HCT116 (cell line): ENCODE results near the gene TOR4A.
"Not testable (repeated sequence)": the region's sequence is repeated elsewhere in the genome, so short reads cannot be mapped to it uniquely, and the experiment has no call there.

Source experiments
- CEBPB ChIP-seq: IDR thresholded peaks from 2 replicates; pipeline ENCODE4 v1.6.1; 2012; ENCODE audit warnings: low read depth
- JUND ChIP-seq: IDR thresholded peaks from 2 replicates; pipeline ENCODE4 v1.6.1; 2012
- POLR2A ChIP-seq: IDR thresholded peaks from 2 replicates; pipeline ENCODE4 v1.7.0; 2011; ENCODE audit warnings: borderline replicate concordance; ENCODE audit not compliant: insufficient read depth, insufficient read length; ENCODE audit errors: extremely low read depth
- ZNF274 ChIP-seq: fragments of 200-500 bp; sonication (Bioruptor generic); IDR thresholded peaks from 2 replicates; pipeline ENCODE4 v1.6.1; 2014; ENCODE audit warnings: mild to moderate bottlenecking, low read depth, low read length, inconsistent platforms
- TF ChIP-seq, protein P1 (sequence below), 3 experiments: fragments of 200-600 bp in 1 of 3; sonication (generic) in 1 of 3; IDR thresholded peaks in 2 of 3; conservative IDR thresholded peaks in 1 of 3; 2 replicates each; pipeline ENCODE4 v1.5.1; 2012 to 2017; ENCODE audit warnings: low read depth in 2 of 3, low read length in 2 of 3, antibody characterized with exemption in 1 of 3, borderline replicate concordance in 1 of 3, control low read depth in 1 of 3, mild to moderate bottlenecking in 1 of 3, mixed read lengths in 1 of 3, mixed run types in 1 of 3, moderate library complexity in 1 of 3; ENCODE audit not compliant: insufficient read depth in 1 of 3
- TF ChIP-seq, protein P2 (sequence below): IDR thresholded peaks from 2 replicates; pipeline ENCODE4 v1.6.1; 2011; ENCODE audit warnings: mild to moderate bottlenecking, low read length, moderate library complexity; ENCODE audit not compliant: insufficient replicate concordance; ENCODE audit errors: extremely low read depth

DNA sequence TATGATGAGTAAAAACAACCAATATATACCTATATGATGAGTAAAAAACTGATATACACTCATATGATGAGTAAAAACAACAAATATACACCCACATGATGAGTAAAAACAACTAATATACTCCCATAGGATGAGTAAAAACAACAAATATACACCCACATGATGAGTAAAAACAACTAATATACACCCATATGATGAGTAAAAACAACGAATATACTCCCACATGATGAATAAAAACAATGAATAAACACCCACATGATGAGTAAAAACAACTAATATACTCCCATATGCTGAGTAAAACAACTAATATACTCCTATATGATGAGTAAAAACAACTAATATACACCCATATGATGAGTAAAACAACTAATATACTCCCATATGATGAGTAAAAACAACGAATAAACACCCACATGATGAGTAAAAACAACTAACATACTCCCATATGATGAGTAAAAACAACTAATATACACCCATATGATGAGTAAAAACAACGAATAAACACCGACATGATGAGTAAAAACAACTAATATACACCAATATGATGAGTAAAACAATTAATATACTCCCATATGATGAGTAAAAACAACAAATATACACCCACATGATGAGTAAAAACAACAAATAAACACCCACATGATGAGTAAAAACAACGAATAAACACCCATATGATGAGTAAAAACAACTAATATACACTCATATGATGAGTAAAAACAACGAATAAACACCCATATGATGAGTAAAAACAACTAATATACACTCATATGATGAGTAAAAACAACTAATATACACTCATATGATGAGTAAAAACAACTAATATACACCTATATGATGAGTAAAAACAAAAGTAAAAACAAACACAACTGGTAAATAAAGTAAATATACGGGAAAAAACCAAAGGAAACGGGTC lies 50.4 kb downstream of the TOR4A start:
- not testable (repeated sequence) for TF ChIP-seq ZNF274, CEBPB, JUND, POLR2A
- TF ChIP-seq, protein P1, sequence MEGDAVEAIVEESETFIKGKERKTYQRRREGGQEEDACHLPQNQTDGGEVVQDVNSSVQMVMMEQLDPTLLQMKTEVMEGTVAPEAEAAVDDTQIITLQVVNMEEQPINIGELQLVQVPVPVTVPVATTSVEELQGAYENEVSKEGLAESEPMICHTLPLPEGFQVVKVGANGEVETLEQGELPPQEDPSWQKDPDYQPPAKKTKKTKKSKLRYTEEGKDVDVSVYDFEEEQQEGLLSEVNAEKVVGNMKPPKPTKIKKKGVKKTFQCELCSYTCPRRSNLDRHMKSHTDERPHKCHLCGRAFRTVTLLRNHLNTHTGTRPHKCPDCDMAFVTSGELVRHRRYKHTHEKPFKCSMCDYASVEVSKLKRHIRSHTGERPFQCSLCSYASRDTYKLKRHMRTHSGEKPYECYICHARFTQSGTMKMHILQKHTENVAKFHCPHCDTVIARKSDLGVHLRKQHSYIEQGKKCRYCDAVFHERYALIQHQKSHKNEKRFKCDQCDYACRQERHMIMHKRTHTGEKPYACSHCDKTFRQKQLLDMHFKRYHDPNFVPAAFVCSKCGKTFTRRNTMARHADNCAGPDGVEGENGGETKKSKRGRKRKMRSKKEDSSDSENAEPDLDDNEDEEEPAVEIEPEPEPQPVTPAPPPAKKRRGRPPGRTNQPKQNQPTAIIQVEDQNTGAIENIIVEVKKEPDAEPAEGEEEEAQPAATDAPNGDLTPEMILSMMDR (IDR thresholded peaks at IDR 0.05 in 2 of 3, conservative IDR thresholded peaks at IDR 0.05 in 1 of 3; ENCODE audit: borderline replicate concordance in 1 of 3, insufficient read depth in 1 of 3, low read depth in 2 of 3, low read length in 2 of 3) = not testable (repeated sequence)
- TF ChIP-seq, protein P2, sequence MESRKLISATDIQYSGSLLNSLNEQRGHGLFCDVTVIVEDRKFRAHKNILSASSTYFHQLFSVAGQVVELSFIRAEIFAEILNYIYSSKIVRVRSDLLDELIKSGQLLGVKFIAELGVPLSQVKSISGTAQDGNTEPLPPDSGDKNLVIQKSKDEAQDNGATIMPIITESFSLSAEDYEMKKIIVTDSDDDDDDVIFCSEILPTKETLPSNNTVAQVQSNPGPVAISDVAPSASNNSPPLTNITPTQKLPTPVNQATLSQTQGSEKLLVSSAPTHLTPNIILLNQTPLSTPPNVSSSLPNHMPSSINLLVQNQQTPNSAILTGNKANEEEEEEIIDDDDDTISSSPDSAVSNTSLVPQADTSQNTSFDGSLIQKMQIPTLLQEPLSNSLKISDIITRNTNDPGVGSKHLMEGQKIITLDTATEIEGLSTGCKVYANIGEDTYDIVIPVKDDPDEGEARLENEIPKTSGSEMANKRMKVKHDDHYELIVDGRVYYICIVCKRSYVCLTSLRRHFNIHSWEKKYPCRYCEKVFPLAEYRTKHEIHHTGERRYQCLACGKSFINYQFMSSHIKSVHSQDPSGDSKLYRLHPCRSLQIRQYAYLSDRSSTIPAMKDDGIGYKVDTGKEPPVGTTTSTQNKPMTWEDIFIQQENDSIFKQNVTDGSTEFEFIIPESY = not testable (repeated sequence)
